GM12878 (cell line): ENCODE data around the gene ASAP2. TPM values are rescaled to one million over a fixed set of nuclear protein-coding genes. Genes with fewer than 3 reads are reported as not detected.

Experiments
- ATAC-seq: fragments of 200-7000 bp; cut with Tn5 transposase; 3 replicates; pipeline ENCODE4 v1.9.1; 2020; ENCODE audit warnings: mild to moderate bottlenecking, moderate library complexity
- BruUV-seq: library from RNA; stranded (reverse); fragments of 400-500 nt; replicated peaks from 2 replicates; lab custom pipeline; 2021; lab: Mats Ljungman, UMichigan
- CTCF ChIA-PET: fragments of 300-600 bp; sonication (Branson Sonifier 250); formaldehyde crosslinking; extraction: SDS; loops from one replicate; lab custom pipeline; 2021; ENCODE audit warnings: inconsistent platforms; lab: Yijun Ruan, JAX
- POLR2A ChIA-PET: fragments of 350-600 bp; formaldehyde crosslinking; extraction: SDS; loops from one replicate; lab custom pipeline; 2021; ENCODE audit warnings: inconsistent platforms; lab: Charles Lee
- RAD21 ChIA-PET: fragments of 300-600 bp; sonication (Branson Sonifier 250); formaldehyde crosslinking; loops from one replicate; lab custom pipeline; 2023; ENCODE audit warnings: antibody characterized with exemption; ENCODE audit not compliant: unreplicated experiment; lab: Charles Lee
- SMC1A ChIA-PET: fragments of 300-600 bp; sonication (Branson Sonifier 250); formaldehyde crosslinking; loops from one replicate; lab custom pipeline; 2023; ENCODE audit not compliant: unreplicated experiment, uncharacterized antibody; lab: Charles Lee
- DNase-seq: peaks from one replicate; pipeline ENCODE4 v3.0.0-alpha.2; 2011; ENCODE audit warnings: low read depth, low spot score
- FAIRE-seq: peaks from 3 replicates; lab custom pipeline; 2011; peaks lifted over from hg19 to GRCh38; lab: Jason Lieb, UNC
- H2AFZ ChIP-seq: 2 replicates; pipeline ENCODE4 v1.6.0; 2011; ENCODE audit warnings: low read depth, low read length, control low read depth; ENCODE audit not compliant: control insufficient read depth
- H3K27ac ChIP-seq: 2 replicates; pipeline ENCODE4 v1.5.1; 2011; ENCODE audit warnings: control low read depth; ENCODE audit not compliant: control insufficient read depth, insufficient read depth
- H3K27me3 ChIP-seq, 2 experiments: replicated peaks in 1 of 2; 2 replicates each; pipeline versions ENCODE4 v1.6.0 to v1.6.1; 2011; ENCODE audit warnings: low read length in 1 of 2; ENCODE audit not compliant: control insufficient read depth in 2 of 2, insufficient read depth in 2 of 2
- H3K36me3 ChIP-seq, 2 experiments: 2 replicates each; pipeline ENCODE4 v1.5.1; 2011; ENCODE audit warnings: low read length in 1 of 2; ENCODE audit not compliant: control insufficient read depth in 2 of 2, insufficient read depth in 2 of 2
- H3K4me1 ChIP-seq: 2 replicates; pipeline ENCODE4 v1.6.1; 2011; ENCODE audit warnings: mild to moderate bottlenecking, low read length, moderate library complexity, mixed read lengths; ENCODE audit not compliant: control insufficient read depth, insufficient read depth
- H3K4me2 ChIP-seq: 2 replicates; pipeline ENCODE4 v1.6.0; 2011; ENCODE audit warnings: control low read depth; ENCODE audit not compliant: control insufficient read depth, insufficient read depth
- H3K4me3 ChIP-seq: fragments of 200-600 bp; sonication (generic); 2 replicates; pipeline ENCODE4 v1.5.1; 2016
- H3K79me2 ChIP-seq: 2 replicates; pipeline ENCODE4 v1.6.0; 2011; ENCODE audit warnings: low read length; ENCODE audit not compliant: control insufficient read depth, insufficient read depth
- H3K9ac ChIP-seq: 2 replicates; pipeline ENCODE4 v1.8.0; 2011; ENCODE audit warnings: low read length, control low read depth, mixed read lengths; ENCODE audit not compliant: control insufficient read depth, insufficient read depth
- H3K9me3 ChIP-seq: replicated peaks from 3 replicates; pipeline ENCODE4 v1.5.1; 2011; ENCODE audit warnings: mild to moderate bottlenecking, low read length; ENCODE audit not compliant: control insufficient read depth, insufficient read depth
- H4K20me1 ChIP-seq: 2 replicates; pipeline ENCODE4 v1.6.0; 2011; ENCODE audit not compliant: control insufficient read depth, insufficient read depth
- CHD1 ChIP-seq: IDR thresholded peaks from 2 replicates; pipeline ENCODE4 v1.6.1; 2012; ENCODE audit warnings: low read depth, low read length, improper control_type of control experiment
- EP300 ChIP-seq, 2 experiments: fragments of 150-350 bp in 1 of 2; IDR thresholded peaks; 2 replicates each; pipeline ENCODE4 v1.6.1; 2011 to 2012; ENCODE audit warnings: low read depth in 2 of 2, low read length in 2 of 2, borderline replicate concordance in 1 of 2, improper control_type of control experiment in 1 of 2, inconsistent platforms in 1 of 2; ENCODE audit not compliant: control insufficient read depth in 1 of 2
- NFIC ChIP-seq: IDR thresholded peaks from 2 replicates; pipeline ENCODE4 v1.6.1; 2012; ENCODE audit warnings: low read depth, mild to moderate bottlenecking, inconsistent platforms, low read length, moderate library complexity
- NRF1 ChIP-seq: conservative IDR thresholded peaks from 2 replicates; pipeline ENCODE4 v1.6.1; 2011; ENCODE audit warnings: mild to moderate bottlenecking, low read depth, low read length, improper control_type of control experiment
- RUNX3 ChIP-seq: IDR thresholded peaks from 2 replicates; pipeline ENCODE4 v1.6.1; 2012; ENCODE audit warnings: low read length, inconsistent platforms
- ZNF384 ChIP-seq: IDR thresholded peaks from 2 replicates; pipeline ENCODE4 v1.6.1; 2012; ENCODE audit warnings: low read depth, mild to moderate bottlenecking, low read length, improper control_type of control experiment, borderline replicate concordance
- ZSCAN29 ChIP-seq: fragments of 450-650 bp; IDR thresholded peaks from 2 replicates; pipeline ENCODE4 v1.6.1; 2017; ENCODE audit warnings: mild to moderate bottlenecking, moderate library complexity
- WGBS: methylation state at CpG from one replicate; pipeline ENCODE4 v1.1.6; 2016; ENCODE audit warnings: low lambda C conversion rate; ENCODE audit not compliant: insufficient replicate concordance, insufficient coverage; ENCODE audit errors: missing lambda C conversion rate; 5-methylcytosine and 5-hydroxymethylcytosine counted together
- in situ Hi-C: fragments of 300-500 bp; cut with MboI; formaldehyde crosslinking; loops from 9 replicates; pipeline ENCODE4 v1.14.3; 2018; ENCODE audit warnings: mixed read lengths
- intact Hi-C: fragments of 100-400 bp; cut with micrococcal nuclease; formaldehyde crosslinking; loops from one replicate; pipeline ENCODE4 v1.14.2; 2022; ENCODE audit not compliant: unreplicated experiment
- polyA plus RNA-seq, 11 experiments: library from polyadenylated mRNA; depleted of rRNA in 4 of 11; unstranded in 6 of 11; stranded (reverse) in 5 of 11; fragments of >200 nt; fragmentation: Nextera tagmentation in 4 of 11; fragmentation: Illumina TruSeq in 1 of 11; extraction: Ambion mirVana in 4 of 11; extraction: Trizol in 1 of 11; gene quantifications; 1 replicate in 1 of 11; 2 replicates in 10 of 11; pipeline versions ENCODE4 v1.2.1 to v1.2.3, GENCODE V29; 2011 to 2016; ENCODE audit warnings: inconsistent platforms in 2 of 11, missing spikeins in 2 of 11, low read depth in 1 of 11
- total RNA-seq, 4 experiments: library from RNA; depleted of rRNA in 3 of 4; stranded (reverse); fragments of >200 nt in 3 of 4; fragmentation: Illumina TruSeq in 1 of 4; extraction: Trizol in 1 of 4; gene quantifications; 2 replicates each; pipeline versions ENCODE4 v1.2.1 to v1.2.3, GENCODE V29; 2013 to 2021

The ASAP2 gene
- total and polyA plus RNA-seq, 10 of the 15 experiments (the other 5 are each of a cell fraction or from before 2014, with no cell fraction given), result 0.05 to 0.27 (median 0.07) TPM; not detected in 4

- Histone ChIP-seq H3K36me3 (no peaks in the 10 kb centered on the region), H3K4me1 (no peaks in the 10 kb centered on the region), H3K4me2 (no peak overlapping the region), H3K79me2 (no peaks in the 10 kb centered on the region), H3K27ac (no peak overlapping the region), H3K4me3 (no peak overlapping the region), H4K20me1 (no peaks in the 10 kb centered on the region), H3K27me3 (no peaks in the 10 kb centered on the region; a peak in 1 of 4 replicates), H2AFZ (no peak overlapping the region), H3K9ac (no peak overlapping the region), H3K9me3 (no peaks in the 10 kb centered on the region)
- ATAC-seq (no peak), FAIRE-seq (no peak), DNase-seq (no peak)
- WGBS, result 44% methylated on average over 13 of the region's 13 CpGs
- ChIA-PET RAD21 (interaction anchor here (0.6 to 0.7 kb wide), 2 partner anchors 166 to 203 kb away, joined by 3 read pairs; no protein-coding TSS in a partner anchor), POLR2A (no interaction called here), CTCF (no interaction called here), SMC1A (interaction anchor here (1.6 kb wide), 1 partner anchor 11 kb away, joined by 3 read pairs; no protein-coding TSS in a partner anchor)
- in situ Hi-C loops (no loop called here), intact Hi-C loops (no loop called here)
- BruUV-seq, result no TSS peak
- TF ChIP-seq RUNX3, result no peak
- no peak for TF ChIP-seq EP300 (IDR thresholded peaks at IDR 0.05; ENCODE audit: borderline replicate concordance in 1 of 2, control insufficient read depth in 1 of 2, low read depth in 2 of 2, low read length in 2 of 2)
- TF ChIP-seq ZSCAN29, result no peak
- no peak for TF ChIP-seq ZNF384
These were observed 38.6 kb upstream of the ASAP2 start for GRCh38 chr2:9167718-9168657.

DNA sequence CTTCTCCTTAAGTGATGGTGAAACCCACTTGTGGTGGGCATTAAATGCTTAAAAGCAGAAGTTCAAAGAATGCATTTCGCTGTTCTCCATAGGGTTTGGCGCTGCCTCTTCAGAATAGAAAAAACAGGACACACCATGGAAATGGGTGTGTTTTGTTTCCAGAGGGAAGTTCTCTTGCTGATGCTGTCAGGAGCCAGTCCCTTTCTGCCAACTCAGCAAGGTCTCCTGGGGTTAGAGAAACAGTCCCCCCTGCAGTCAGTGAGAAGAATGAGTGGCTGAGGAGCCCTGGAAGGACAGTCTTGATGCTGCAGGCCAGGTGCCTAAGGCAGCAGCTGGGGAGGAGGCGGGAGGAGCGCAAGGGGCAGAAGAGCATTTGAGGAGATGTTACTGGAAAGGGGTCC, 37.8 kb upstream of the ASAP2 start:
- Histone ChIP-seq H3K4me2 (no peak overlapping the region), H3K79me2 (no peaks in the 10 kb centered on the region), H3K36me3 (no peaks in the 10 kb centered on the region), H3K9me3 (no peaks in the 10 kb centered on the region), H3K4me3 (no peak overlapping the region), H2AFZ (no peak overlapping the region), H3K27ac (no peak overlapping the region), H3K4me1 (no peaks in the 10 kb centered on the region), H3K9ac (no peak overlapping the region), H3K27me3 (no peaks in the 10 kb centered on the region; a peak in 1 of 4 replicates), H4K20me1 (no peaks in the 10 kb centered on the region)
- ChIA-PET RAD21 (no interaction called here), SMC1A (no interaction called here), CTCF (no interaction called here), POLR2A (no interaction called here)
- ATAC-seq, result peak; percentile 34; the same call in 1 of the 3 replicates
- 48% methylated on average over 4 of the region's 4 CpGs for WGBS
- intact Hi-C loops (no loop called here), in situ Hi-C loops (no loop called here)
- no peak for TF ChIP-seq NFIC
- no peak for TF ChIP-seq CHD1
- no peak for TF ChIP-seq NRF1
- BruUV-seq, result no TSS peak
- FAIRE-seq, result no peak
- DNase-seq, result no peak
